Stimulated activated CD8-positive, alpha-beta memory T cell treated with anti-CD3 and anti-CD28 coated beads, Interleukin-4, amount 100 ng/mL, for 1 hour (primary cell): ENCODE measurements around the gene NUP85.
"Not testable (repeated sequence)": the region's sequence is repeated elsewhere in the genome, so short reads cannot be mapped to it uniquely, and the experiment has no call there.

ENCODE experiments used
- DNase-seq, 2 donors: peaks; one replicate each; pipeline ENCODE4 v3.0.0-alpha.2; 2020; ENCODE audit warnings: low read depth in 2 of 2, low spot score in 1 of 2

The NUP85 gene

GRCh38 chr17:75199886-75200618 lies 5.4 kb upstream of the NUP85 start:
- DNase-seq: no peak

- no peak for DNase-seq
Measured at GRCh38 chr17:75205793-75206163, 299 bp downstream of the NUP85 start.

DNA sequence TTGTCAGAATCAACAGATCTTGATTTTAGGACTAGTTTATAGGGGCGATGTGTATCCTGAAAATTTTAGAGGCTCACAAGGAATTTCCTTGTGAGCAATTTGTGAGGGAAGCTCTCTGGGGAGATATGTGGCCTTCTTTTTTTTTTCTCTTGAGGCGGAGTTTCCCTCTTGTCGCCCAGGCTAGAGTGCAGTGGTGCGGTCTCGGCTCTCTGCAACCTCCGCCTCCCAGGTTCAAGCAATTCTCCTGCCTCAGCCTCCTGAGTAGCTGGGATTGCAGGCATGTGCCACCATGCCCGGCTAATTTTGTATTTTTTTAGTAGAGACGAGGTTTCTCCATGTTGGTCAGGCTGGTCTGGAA lies 1.6 kb downstream of the NUP85 start:
- not testable (repeated sequence) for DNase-seq

GRCh38 chr17:75207760-75208159 lies 2.3 kb downstream of the NUP85 start:
- no peak for DNase-seq

GRCh38 chr17:75208161-75208560 lies 2.7 kb downstream of the NUP85 start:
- DNase-seq: no peak

- no peak for DNase-seq
Measured at GRCh38 chr17:75209061-75209460, 3.6 kb downstream of the NUP85 start.

DNA sequence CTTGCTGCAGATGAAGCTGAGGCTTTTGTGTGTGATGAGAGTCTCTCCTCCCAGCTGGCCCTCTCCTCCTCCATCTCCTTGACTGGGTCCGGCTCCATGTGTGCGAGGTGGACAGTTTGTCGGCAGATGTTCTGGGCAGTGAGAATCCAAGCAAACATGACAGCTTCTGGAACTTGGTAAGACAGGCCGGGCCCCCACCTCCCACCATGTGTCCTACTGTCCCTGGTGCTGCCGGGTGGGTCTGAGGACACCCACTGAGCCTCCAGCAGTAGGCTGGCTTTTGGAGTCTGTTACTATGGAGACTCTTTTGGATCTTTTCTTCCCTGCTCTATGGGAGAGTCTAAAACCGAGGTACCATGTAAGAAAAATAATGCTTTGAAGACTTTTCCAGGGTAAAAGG lies 12.7 kb downstream of the NUP85 start:
- no peak for DNase-seq

GRCh38 chr17:75219815-75220214 lies 14.3 kb downstream of the NUP85 start:
- no peak for DNase-seq

GRCh38 chr17:75225016-75225415 lies 19.5 kb downstream of the NUP85 start:
- no peak for DNase-seq

DNA sequence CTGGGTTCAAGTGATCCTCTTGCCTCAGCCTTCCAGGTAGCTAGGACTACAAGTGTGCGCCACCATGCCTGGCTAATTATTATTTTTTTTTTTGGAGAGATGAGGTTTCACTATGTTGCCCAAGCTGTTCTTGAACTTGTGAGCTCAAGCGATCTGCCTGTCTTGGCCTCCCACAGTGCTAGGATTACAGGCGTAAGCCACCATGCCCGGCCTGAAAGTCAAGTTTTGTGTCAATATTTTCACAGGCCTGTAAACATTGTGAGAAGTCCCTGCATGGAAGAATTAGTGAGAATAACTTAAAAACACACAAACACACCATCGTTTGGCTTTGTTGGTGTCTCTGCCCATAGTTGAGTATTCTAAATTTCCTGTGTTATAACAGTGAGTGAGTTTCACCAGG lies 22.2 kb downstream of the NUP85 start:
- DNase-seq: no peak

DNA sequence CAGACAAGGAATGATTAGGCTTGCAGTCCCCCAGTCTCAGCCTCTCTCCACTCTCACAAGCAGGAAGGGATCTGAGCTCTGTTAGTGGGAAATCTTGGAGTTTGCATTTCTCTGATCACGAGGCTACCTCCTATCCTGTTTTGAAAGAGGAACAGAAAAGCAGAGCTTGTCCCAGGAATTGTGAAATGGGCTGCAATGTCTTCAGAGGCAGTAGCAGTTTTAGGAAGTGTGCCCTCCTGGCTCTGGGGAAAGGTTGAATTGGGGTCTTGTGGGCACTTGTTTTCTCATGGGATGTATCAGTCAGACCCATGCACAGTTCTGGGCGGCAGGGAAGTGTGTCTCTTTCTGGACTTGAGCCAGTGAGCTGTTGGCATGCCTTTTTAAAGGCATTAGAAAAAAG lies 22.8 kb downstream of the NUP85 start:
- no peak for DNase-seq

DNA sequence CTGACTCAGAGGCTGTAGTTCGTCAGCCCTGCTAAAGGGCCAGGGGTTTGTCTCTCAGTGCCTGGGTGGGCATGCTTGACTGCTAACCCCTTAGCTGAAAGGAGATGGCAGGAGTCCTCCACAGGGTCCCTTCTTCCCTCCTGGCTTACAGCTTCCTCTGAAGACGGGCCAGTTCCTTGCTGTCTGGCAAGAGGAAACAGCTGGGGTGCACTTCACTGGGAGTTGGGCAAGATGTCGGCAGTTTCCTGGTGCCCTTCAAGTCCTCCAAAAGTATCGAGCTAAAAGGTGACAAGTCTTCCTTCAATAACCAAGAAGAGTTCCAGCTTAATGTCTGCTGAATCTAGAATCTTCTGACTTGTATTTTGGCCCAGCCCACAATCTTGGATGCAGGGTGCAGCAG lies 23.4 kb downstream of the NUP85 start:
- DNase-seq: no peak

GRCh38 chr17:75231071-75231470 lies 25.6 kb downstream of the NUP85 start:
- no peak for DNase-seq

GRCh38 chr17:75231741-75232464 lies 26.4 kb downstream of the NUP85 start:
- no peak for DNase-seq

- no peak for DNase-seq
Measured at GRCh38 chr17:75232786-75233185, 27.3 kb downstream of the NUP85 start.

- no peak for DNase-seq
Measured at GRCh38 chr17:75237100-75238014, 31.9 kb downstream of the NUP85 start.

- no peak for DNase-seq
Measured at GRCh38 chr17:75238020-75238580, 32.6 kb downstream of the NUP85 start.

GRCh38 chr17:75238684-75239191 lies 33.3 kb downstream of the NUP85 start:
- DNase-seq: peak in 1 of 2 donors; percentile 19

DNA sequence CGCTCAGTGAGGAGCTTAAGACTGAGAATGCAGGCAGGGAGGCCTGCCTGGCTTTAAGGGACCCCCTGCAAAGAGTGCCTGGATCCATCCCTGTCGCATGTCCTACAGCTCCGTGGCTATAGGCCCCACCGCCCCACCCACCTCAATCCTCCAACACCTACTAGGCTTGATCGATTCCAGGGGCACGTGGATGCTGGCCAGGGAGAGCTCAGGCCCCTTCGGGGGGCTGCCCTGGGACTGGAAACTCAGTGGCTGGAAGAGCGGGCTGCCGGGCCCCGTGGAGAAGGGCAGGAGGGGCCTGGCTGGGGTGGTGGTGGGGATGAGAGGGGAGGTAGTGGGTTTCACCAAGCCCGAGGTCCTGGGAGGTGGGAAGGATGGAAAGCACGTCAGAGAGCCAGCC lies 33.7 kb downstream of the NUP85 start:
- DNase-seq: no peak

GRCh38 chr17:75239778-75240393 lies 34.4 kb downstream of the NUP85 start:
- DNase-seq: no peak
